Endometrial microvascular endothelial cells (primary cell): ENCODE measurements around the gene SEBOX. TPM values are rescaled to one million over a fixed set of nuclear protein-coding genes. Genes with fewer than 3 reads are reported as not detected.

Source experiments
- in situ Hi-C: cut with HindIII; loops from 2 replicates; pipeline ENCODE4 v1.10.0; 2017; ENCODE audit warnings: low sequenced_read_pairs, low pct_unique_long_range_greater_than_20kb; ENCODE audit errors: inconsistent ontology term
- total RNA-seq: library from RNA; depleted of rRNA; stranded (reverse); fragments of >200 nt; gene quantifications from one replicate; pipeline ENCODE4 v1.2.3, GENCODE V29; 2015; ENCODE audit errors: inconsistent ontology term

The SEBOX gene
- total RNA-seq, 1 donor from 2014 or later: not detected

DNA sequence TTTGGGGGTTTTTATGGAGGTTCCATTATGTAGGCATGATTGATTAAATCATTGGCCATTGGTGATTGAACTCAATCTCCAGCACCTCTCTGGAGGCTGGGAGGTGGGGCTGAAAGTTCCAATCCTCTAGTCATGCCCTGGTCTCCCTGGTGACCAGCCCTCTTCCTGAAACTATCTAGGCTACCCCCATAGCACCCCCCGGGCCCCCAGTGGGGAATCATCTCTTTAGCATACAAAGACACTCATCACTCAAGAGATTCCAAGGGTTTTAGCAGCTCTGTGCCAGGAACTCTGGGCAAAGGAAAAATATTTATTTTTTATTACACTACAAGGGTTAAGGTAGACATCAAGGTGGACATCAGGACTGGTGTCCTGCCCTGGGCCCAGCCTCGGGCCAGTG, 30.4 kb upstream of the SEBOX start:
- in situ Hi-C loops: no loop called here

DNA sequence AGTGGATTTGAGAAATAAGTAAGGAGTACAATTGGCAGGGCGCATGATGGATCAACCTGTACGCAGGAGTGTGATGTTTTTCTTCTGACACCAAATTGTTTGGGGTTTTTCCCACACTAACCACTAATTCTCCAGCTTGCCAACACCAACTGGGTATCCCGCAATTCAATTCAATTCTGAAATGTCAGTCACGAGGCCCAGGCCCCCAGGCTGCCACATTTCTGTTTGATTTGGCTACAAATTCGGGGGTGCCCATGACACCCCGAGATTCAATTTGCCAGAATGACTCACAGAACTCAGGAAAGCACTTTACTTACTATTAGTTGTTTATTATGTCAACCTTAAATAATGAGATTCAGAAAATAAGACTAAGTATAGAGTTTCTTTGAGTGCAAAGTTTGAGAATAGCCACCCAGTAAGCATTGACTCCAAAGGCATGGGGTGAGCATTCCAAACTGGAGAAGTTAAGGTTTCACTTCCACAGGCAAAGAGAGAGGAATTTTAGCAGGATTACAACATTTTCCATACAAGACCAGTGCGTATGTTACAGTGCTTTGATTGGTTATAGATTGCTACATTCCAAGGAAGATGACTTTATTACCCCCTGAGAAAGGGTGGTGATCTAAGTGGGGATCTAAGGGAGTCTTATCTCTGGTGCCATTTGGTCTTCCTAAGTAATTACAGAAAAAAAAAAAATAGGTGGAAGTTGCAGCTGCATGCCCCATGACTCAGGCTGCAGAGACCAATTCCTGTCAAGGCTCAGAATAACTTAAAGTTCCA, 29.5 kb upstream of the SEBOX start:
- in situ Hi-C loops: no loop called here

DNA sequence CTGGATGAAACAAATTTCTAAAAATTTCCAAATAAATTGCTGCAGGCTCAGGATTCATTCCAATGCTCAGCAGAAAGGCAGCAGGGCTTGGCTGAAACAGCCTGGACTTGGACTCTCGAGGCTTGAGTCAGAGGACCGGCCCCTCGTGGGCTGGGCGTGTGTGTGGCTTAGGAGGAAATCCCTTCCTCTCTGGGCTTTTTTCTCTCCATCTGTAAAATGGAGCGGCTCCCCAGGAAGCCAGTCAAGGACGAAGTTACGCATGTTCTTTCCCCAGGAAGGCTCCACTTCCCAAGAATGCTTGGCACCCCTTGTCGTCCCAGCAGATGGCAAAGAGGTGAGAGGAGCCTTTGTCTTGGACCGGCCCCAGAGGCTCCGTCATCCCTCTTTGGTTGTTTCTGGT, 27.5 kb upstream of the SEBOX start:
- in situ Hi-C loops: no loop called here

DNA sequence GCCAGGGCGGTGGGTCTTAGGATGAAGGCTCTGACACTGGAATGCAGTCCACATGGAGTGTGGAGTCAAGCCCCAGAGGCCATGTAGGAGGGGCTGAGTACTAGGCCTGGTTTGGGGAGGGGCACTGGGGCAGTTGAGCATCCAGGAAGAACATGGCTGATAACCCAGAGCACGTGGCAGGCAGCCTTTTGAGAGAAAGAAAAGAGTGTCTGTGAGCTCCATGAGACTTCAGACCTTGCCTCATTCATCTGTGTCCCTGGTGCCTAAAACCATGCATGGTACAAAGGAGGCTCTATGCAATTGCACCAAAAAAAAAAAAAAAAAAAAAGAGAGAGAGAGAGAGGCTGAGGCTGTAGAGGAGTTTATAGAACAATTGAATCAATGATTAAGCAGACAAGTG, 26.4 kb upstream of the SEBOX start:
- in situ Hi-C loops: no loop called here

DNA sequence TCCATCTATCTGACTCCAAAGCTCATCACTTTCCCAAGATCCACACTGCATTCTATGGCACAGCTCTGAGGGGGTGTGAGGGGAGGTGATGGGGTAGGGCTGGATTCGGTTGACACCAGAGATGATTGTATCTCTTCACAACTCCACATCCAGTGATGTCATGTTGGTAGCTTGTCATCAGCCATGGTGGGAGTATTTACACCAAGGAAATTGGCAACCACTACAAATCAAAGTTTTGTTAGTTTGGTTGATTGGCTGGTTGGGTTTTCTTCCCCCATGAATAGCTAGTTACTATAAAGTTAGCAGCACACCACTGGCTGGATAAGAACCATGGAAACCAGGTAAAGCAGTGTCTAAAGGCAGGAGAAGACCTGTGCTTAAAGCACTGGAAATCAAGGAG, 26.0 kb upstream of the SEBOX start:
- in situ Hi-C loops: no loop called here

DNA sequence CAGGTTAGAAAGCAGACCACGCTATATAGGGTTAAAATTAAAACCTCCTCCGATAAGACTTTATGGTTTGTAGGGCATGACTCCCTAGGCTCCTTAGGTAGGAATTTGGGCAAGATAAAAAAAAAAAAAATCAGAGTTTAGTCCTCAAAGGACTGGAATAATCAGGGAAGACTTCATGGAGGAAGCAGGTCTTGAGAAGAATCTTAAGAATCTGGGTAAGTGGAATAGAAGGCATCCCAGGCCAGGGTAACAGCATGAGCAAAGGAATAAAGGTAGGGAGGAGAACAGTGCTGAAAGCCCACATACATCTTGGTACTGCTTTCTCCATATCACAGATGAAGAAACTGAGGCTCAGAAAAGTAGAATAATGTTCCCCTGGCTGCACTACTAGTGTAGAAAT, 25.6 kb upstream of the SEBOX start:
- in situ Hi-C loops: no loop called here

DNA sequence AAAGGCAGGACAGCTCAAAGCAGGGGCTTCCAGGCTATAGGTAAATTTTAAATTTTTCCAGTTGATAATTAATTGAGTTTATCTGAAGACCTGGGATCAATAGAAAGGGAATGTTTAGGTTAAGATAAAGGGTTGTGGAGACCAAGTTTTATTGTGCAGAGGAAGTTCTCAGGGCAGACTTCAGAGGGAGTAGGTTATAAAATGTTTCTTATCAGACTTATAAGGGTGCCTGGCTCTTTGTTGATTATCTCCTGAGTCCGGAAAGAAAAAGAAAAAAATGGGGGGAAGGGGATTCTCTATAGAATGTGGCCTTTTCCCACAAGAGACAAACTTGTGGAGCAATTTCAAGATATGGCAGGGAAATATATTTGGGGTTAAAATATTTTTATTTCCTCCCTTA, 25.1 kb upstream of the SEBOX start:
- in situ Hi-C loops: no loop called here

DNA sequence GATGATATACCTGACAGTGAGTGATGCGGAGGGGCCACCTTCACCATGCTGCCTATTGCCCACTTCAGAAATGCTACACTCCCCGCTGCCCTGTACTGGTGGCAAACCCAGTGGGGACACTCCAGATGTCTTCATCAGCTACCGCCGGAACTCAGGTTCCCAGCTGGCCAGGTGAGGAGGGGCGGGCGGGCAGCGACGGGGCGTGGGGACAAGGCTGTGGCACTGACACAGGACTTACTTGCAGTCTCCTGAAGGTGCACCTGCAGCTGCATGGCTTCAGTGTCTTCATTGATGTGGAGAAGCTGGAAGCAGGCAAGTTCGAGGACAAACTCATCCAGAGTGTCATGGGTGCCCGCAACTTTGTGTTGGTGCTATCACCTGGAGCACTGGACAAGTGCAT, 23.1 kb upstream of the SEBOX start:
- in situ Hi-C loops: no loop called here

DNA sequence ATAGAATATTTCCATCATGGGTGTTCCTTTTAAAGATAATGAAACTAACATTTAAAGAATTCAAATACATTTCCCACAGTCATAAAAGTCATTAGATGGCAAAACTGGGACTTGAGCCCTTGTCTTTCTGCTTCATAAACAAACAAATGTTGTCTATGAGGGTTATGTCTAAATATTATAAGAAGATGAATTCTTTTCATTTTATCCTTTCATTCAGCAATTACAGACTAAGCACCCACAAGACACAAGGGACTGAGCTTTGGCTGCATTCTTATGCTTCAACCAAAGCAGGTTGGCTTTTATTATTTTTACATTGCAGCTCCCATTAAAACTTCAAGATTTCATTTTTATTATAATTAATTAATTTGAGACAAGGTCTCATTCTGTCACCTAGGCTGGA, 21.4 kb upstream of the SEBOX start:
- in situ Hi-C loops: no loop called here

DNA sequence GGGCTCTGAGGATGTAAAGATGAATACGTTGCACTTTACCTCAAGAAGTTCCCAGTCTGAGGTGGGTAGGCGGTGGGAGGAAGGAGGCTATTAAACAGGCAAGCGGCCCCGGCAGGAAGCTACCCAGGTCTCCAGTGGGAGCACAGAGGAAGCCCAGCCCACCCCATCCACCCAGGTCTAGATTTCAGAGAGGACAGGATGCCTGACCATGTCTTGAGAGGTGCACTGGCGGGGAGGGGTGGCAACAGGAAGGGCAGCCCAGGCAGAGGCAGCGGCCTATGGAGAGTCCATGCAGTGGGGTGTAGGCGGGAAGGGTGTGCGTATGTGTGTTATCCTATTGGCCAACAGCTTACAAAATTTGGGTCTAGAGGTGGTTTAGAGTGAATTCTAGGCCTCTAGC, 20.4 kb upstream of the SEBOX start:
- in situ Hi-C loops: no loop called here

DNA sequence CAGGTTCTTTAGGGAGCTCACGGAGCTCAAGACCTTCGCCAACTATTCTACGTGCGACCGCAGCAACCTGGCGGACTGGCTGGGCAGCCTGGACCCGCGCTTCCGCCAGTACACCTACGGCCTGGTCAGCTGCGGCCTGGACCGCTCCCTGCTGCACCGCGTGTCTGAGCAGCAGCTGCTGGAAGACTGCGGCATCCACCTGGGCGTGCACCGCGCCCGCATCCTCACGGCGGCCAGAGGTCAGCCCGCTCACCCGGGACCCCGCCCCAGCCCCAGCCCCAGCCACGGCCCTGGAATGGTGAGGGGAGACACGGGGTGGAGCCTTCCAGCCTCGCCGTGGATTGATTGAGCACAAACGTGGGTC, 20.0 kb upstream of the SEBOX start:
- in situ Hi-C loops: no loop called here

DNA sequence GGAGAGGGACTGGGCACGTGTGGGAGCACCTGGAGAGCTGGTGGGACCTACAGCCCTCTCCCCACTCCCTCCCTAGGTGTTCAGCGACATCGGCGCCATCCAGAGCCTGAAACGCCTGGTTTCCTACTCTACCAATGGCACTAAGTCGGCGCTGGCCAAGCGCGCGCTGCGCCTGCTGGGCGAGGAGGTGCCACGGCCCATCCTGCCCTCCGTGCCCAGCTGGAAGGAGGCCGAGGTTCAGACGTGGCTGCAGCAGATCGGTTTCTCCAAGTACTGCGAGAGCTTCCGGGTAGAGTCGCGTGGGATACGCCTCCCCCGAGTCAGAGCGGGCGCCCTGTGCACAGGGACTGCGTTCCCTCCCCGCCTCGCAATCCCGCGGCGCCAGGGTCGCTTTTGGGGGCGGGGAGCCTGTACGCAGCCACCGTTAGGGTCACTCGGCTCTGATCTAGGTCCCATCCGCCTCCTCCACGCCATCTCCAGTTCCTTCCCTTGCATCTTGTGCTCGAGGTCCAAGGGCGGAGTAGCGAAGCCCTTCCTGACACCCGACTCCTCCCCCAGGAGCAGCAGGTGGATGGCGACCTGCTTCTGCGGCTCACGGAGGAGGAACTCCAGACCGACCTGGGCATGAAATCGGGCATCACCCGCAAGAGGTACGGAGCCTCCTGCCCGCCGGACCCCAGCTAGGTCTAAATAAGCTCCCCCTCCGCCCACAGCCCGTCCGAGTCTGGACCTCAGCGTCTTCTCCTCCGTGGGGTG, 19.5 kb upstream of the SEBOX start:
- in situ Hi-C loops: no loop called here

DNA sequence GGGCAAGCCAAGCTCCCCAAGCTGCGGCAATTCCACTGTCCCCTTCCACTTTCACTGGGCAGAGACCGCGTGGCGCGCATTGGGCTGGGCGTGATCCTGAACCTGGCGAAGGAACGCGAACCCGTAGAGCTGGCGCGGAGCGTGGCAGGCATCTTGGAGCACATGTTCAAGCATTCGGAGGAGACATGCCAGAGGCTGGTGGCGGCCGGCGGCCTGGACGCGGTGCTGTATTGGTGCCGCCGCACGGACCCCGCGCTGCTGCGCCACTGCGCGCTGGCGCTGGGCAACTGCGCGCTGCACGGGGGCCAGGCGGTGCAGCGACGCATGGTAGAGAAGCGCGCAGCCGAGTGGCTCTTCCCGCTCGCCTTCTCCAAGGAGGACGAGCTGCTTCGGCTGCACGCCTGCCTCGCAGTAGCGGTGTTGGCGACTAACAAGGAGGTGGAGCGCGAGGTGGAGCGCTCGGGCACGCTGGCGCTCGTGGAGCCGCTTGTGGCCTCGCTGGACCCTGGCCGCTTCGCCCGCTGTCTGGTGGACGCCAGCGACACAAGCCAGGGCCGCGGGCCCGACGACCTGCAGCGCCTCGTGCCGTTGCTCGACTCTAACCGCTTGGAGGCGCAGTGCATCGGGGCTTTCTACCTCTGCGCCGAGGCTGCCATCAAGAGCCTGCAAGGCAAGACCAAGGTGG, 16.3 kb upstream of the SEBOX start:
- in situ Hi-C loops: no loop called here

DNA sequence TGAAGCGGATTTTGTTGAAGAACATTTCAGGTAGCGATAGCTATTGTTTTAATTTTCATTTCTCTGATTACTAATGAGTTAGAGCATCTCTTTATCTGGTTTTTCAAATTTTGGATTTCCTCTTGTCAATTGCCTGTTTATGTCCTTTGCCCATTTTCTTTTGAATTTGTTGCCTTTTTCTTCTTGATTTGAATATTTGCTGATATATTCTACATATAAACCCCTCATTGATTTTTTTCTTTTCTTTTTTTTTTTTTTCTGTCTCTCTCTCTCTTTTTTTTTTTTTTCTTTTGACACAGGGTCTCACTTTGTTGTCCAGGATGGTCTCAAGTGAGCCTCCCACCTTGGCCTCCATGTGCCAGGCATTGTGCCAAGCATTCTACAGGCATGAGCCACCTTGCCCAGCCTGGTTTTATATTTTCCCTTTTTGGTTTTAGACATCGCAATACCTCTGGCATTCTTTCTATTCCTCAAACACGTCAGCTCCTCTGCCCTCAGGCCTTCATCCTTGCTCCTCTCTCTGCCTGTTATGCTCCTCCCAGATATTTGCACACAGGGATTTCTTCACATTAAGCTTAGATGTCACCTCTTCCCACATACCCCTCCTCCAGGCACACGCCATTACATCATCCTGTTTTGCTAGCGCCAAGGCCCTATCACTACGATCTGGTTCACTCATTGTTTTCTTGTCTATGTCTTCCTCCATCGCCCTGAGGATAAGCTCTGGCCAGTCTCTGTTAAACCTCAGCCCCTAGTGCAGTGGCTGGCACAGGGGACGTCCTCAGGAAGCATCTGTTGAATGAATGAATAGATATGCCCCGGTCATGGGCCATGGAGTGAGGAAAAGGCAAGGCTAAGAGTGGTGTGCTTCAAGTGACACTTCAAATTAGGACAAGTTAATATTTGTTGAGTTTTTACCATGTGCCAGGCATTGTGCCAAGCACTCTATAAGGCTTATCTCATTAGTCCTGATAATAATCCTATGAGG, 15.1 kb upstream of the SEBOX start:
- in situ Hi-C loops: no loop called here

DNA sequence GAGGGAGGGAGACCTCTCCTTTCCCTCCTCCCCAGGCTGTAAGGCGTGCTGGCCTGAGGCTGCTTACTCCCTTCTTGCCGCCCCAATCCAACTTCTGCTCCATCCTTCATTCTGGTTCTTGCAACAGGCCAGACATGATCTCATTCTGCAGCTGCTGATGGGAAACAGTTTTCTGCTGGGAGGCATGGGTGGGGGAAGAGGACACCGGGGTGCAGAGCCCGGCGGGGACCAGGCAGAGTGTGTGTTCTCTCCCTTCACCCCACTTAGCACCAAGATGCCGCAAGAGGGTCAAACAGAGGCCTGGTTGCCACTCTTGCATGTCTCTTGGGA, 7.9 kb upstream of the SEBOX start:
- in situ Hi-C loops: no loop called here

DNA sequence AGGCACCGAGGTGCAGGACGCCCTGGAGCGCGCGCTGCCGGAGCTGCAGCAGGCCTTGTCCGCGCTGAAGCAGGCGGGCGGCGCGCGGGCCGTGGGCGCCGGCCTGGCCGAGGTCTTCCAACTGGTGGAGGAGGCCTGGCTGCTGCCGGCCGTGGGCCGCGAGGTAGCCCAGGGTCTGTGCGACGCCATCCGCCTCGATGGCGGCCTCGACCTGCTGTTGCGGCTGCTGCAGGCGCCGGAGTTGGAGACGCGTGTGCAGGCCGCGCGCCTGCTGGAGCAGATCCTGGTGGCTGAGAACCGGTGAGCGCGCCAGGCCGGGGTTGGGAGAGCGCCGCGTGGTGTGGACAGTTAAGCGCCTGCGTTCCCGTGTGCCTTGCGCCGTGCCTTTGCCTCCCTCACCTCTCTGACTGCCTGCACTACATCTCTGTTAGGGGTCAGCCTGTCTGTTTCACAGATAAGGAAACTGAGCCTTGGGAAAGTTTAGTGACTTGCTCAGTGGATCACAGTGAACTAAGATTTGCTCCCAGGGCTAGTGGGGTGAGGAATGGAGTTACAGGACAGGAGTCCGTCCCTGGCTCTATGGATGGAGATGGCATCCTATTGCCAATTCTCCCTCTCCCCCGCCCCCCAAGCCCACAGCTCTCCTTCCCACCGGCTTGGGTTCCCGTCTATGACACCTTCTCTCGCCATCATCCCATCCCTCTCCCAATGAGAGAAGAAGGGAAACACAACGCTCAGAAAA, 7.4 kb upstream of the SEBOX start:
- in situ Hi-C loops: no loop called here

DNA sequence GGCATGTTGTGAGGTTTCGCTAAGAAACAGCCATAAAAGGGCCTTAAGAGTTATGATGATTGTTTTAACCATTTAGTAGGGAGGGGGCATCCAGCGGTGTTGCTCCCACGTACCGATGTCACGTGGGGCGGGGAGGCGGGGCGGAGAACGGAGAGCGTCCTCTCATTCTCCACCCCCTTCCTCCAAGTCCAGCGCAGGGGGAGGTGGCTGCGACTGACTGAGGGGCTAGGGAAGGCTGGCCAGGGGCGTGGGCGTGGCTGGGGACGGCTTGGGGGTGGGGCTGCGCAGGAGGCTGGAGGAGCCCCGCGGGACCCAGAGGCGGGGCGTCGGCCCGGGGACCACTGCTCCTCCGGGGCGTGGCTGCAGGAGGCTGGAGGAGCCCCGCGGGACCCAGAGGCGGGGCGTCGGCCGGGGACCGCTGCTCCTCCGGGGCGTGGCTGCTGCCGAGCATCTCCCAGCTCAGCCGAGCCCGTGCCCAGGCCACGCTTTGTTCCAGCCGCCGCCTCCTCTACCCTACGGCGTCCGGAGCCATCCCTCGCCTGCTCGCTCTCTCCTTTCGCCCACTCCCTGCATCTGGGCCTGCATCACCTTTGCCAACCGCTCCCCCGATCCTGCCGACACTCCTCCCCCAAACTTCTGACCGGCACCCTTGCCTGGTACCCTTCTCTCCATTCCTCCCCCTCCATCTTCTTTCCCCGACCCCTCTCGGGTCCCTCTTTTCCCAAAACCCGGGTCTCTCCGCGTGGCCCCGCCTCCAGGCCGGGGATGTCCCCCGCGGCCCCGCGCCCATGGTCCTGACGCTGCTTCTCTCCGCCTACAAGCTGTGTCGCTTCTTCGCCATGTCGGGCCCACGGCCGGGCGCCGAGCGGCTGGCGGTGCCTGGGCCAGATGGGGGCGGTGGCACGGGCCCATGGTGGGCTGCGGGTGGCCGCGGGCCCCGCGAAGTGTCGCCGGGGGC, 6.5 kb upstream of the SEBOX start, which contains the start of gene SARM1:
TSS of gene SARM1 (plus strand) at position 450 of the 958 bp plus-strand sequence. CDS start at position 789, 339 bp downstream.
- in situ Hi-C loops: no loop called here
